GM19351 (cell line): Measurements from ENCODE around the gene RUFY3.
"Not testable (repeated sequence)": the region's sequence is repeated elsewhere in the genome, so short reads cannot be mapped to it uniquely, and the experiment has no call there.

Experiments
- ATAC-seq: cut with Tn5 transposase; IDR thresholded peaks from one replicate; pipeline ENCODE4 v1.9.1; 2021; ENCODE audit warnings: mild to moderate bottlenecking, moderate library complexity; ENCODE audit not compliant: unreplicated experiment

The RUFY3 gene

GRCh38 chr4:70769396-70769795 lies 47.6 kb downstream of the RUFY3 start:
- ATAC-seq = not testable (repeated sequence)

GRCh38 chr4:70772929-70773555 lies 51.3 kb downstream of the RUFY3 start:
- peak; percentile 89 for ATAC-seq

- no peak for ATAC-seq
These were observed 57.2 kb downstream of the RUFY3 start for GRCh38 chr4:70778888-70779422.

- no peak for ATAC-seq
These were observed 61.3 kb downstream of the RUFY3 start for GRCh38 chr4:70783096-70783495.

GRCh38 chr4:70787496-70787895 lies 65.7 kb downstream of the RUFY3 start:
- no peak for ATAC-seq

GRCh38 chr4:70788733-70789132 lies 67.0 kb downstream of the RUFY3 start:
- ATAC-seq = no peak

- ATAC-seq = no peak
These were observed 71.9 kb downstream of the RUFY3 start for GRCh38 chr4:70793626-70794025.

- peak; percentile 91 for ATAC-seq
These were observed 79.6 kb downstream of the RUFY3 start for GRCh38 chr4:70801265-70801809.

- no peak for ATAC-seq
These were observed 81.3 kb downstream of the RUFY3 start for GRCh38 chr4:70802928-70803580.

- no peak for ATAC-seq
These were observed 86.4 kb downstream of the RUFY3 start for GRCh38 chr4:70808151-70808550.

GRCh38 chr4:70815370-70815769 lies 93.6 kb downstream of the RUFY3 start:
- no peak for ATAC-seq

- no peak for ATAC-seq
These were observed 95.1 kb downstream of the RUFY3 start for GRCh38 chr4:70816894-70817293.

- ATAC-seq = peak; percentile 84
These were observed 96.5 kb downstream of the RUFY3 start for GRCh38 chr4:70818173-70818855.

GRCh38 chr4:70818921-70819320 lies 97.2 kb downstream of the RUFY3 start:
- ATAC-seq = no peak

GRCh38 chr4:70829015-70829414 lies 107.3 kb downstream of the RUFY3 start:
- no peak for ATAC-seq

- no peak for ATAC-seq
These were observed 107.7 kb downstream of the RUFY3 start for GRCh38 chr4:70829492-70829891.

GRCh38 chr4:70830054-70830453 lies 108.3 kb downstream of the RUFY3 start:
- ATAC-seq = no peak

- ATAC-seq = no peak
These were observed 109.5 kb downstream of the RUFY3 start for GRCh38 chr4:70831293-70831692.

- ATAC-seq = no peak
These were observed 111.9 kb downstream of the RUFY3 start for GRCh38 chr4:70833675-70834074.

GRCh38 chr4:70836081-70836480 lies 114.3 kb downstream of the RUFY3 start:
- ATAC-seq = no peak

GRCh38 chr4:70838204-70838603 lies 116.4 kb downstream of the RUFY3 start:
- no peak for ATAC-seq
